ENCODE measurements around the gene HMMR. TPM values are rescaled to one million over a fixed set of nuclear protein-coding genes. Genes with fewer than 3 reads are reported as not detected.

Gene HMMR
- total and polyA plus RNA-seq, 9 of the 15 experiments (the other 6 are each of a cell fraction or from before 2014, with no cell fraction given) = 74.9 to 133 (median 90.8) TPM

DNA sequence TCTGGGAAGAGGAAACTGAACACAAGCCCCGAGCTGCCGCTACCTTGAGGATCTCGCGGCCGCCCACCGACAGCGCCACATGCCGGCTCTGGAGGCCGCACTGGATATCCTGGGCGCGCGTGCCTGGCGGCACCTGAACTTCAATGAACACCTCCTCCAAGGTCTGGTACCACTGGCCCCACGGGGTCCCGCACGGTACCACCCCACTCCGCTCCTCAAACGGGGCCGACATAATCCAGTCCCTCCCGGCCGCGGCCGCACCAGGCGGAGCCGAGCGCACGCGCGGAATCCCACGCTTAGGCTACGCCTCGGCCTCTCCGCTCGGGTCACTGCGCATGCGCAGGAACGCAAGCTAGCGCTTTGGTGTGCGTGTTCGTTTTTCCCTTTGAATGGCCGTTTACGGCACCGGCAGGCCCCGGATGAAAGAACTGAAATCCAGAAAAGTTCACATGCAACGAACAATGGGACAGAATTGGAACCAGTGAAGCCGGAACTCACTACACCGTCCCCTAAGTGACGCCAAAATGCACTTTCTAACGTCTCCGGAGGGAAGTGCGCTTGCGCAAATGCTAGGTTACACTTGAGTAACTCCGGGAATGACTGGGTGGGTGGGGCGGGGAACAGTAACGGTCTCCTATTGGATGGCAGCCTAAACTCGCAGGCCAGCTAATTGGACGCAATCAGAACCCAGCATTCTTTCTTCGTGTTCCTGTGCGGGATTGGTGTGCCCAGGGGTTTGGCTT, 442 bp upstream of the HMMR start, which contains the start of gene NUDCD2 (continued):
- TF ChIP-seq PRPF4 (IDR thresholded peaks at IDR 0.05; ENCODE audit: insufficient read depth, low read depth, low read length, poor library complexity, severe bottlenecking) (no peak), GTF2F1 (IDR thresholded peaks at IDR 0.05; ENCODE audit: low read depth, low read length) (peak; percentile 57; the same call in 1 of the 2 replicates), ATF7 (IDR thresholded peaks at IDR 0.05) (peak; percentile 66), ZBTB7A (IDR thresholded peaks at IDR 0.05; ENCODE audit: borderline replicate concordance, control insufficient read depth, low read depth, low read length) (peak; percentile 63; the same call in 1 of the 2 replicates), ZNF436 (CRISPR knock-in tag; IDR thresholded peaks at IDR 0.05) (no peak), TEAD2 (tag; IDR thresholded peaks at IDR 0.05) (no peak), NFYB (IDR thresholded peaks at IDR 0.05; ENCODE audit: extremely low read depth, insufficient read length) (peak; percentile 88), OTX1 (CRISPR knock-in tag; IDR thresholded peaks at IDR 0.05) (no peak)
- TF ChIP-seq, protein P1, sequence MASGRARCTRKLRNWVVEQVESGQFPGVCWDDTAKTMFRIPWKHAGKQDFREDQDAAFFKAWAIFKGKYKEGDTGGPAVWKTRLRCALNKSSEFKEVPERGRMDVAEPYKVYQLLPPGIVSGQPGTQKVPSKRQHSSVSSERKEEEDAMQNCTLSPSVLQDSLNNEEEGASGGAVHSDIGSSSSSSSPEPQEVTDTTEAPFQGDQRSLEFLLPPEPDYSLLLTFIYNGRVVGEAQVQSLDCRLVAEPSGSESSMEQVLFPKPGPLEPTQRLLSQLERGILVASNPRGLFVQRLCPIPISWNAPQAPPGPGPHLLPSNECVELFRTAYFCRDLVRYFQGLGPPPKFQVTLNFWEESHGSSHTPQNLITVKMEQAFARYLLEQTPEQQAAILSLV (tag; IDR thresholded peaks at IDR 0.05) = no peak
- TF ChIP-seq, protein P2, sequence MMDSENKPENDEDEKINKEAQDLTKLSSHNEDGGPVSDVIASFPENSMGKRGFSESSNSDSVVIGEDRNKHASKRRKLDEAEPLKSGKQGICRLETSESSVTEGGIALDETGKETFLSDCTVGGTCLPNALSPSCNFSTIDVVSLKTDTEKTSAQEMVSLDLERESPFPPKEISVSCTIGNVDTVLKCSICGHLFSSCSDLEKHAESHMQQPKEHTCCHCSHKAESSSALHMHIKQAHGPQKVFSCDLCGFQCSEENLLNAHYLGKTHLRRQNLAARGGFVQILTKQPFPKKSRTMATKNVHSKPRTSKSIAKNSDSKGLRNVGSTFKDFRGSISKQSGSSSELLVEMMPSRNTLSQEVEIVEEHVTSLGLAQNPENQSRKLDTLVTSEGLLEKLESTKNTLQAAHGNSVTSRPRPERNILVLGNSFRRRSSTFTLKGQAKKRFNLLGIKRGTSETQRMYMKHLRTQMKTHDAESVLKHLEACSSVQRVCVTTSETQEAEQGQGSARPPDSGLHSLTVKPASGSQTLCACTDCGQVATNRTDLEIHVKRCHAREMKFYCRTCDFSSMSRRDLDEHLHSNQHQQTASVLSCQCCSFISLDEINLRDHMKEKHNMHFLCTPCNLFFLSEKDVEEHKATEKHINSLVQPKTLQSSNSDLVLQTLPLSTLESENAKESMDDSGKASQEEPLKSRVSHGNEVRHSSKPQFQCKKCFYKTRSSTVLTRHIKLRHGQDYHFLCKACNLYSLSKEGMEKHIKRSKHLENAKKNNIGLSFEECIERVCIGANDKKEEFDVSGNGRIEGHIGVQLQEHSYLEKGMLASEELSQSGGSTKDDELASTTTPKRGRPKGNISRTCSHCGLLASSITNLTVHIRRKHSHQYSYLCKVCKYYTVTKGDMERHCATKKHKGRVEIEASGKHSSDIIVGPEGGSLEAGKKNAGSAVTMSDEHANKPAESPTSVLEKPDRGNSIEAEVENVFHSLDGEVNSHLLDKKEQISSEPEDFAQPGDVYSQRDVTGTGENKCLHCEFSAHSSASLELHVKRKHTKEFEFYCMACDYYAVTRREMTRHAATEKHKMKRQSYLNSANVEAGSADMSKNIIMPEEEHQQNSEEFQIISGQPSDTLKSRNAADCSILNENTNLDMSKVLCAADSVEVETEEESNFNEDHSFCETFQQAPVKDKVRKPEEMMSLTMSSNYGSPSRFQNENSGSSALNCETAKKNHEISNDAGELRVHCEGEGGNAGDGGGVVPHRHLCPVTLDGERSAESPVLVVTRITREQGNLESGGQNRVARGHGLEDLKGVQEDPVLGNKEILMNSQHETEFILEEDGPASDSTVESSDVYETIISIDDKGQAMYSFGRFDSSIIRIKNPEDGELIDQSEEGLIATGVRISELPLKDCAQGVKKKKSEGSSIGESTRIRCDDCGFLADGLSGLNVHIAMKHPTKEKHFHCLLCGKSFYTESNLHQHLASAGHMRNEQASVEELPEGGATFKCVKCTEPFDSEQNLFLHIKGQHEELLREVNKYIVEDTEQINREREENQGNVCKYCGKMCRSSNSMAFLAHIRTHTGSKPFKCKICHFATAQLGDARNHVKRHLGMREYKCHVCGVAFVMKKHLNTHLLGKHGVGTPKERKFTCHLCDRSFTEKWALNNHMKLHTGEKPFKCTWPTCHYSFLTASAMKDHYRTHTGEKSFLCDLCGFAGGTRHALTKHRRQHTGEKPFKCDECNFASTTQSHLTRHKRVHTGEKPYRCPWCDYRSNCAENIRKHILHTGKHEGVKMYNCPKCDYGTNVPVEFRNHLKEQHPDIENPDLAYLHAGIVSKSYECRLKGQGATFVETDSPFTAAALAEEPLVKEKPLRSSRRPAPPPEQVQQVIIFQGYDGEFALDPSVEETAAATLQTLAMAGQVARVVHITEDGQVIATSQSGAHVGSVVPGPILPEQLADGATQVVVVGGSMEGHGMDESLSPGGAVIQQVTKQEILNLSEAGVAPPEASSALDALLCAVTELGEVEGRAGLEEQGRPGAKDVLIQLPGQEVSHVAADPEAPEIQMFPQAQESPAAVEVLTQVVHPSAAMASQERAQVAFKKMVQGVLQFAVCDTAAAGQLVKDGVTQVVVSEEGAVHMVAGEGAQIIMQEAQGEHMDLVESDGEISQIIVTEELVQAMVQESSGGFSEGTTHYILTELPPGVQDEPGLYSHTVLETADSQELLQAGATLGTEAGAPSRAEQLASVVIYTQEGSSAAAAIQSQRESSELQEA (IDR thresholded peaks at IDR 0.05; ENCODE audit: low read depth) = no peak
- TF ChIP-seq, protein P3, sequence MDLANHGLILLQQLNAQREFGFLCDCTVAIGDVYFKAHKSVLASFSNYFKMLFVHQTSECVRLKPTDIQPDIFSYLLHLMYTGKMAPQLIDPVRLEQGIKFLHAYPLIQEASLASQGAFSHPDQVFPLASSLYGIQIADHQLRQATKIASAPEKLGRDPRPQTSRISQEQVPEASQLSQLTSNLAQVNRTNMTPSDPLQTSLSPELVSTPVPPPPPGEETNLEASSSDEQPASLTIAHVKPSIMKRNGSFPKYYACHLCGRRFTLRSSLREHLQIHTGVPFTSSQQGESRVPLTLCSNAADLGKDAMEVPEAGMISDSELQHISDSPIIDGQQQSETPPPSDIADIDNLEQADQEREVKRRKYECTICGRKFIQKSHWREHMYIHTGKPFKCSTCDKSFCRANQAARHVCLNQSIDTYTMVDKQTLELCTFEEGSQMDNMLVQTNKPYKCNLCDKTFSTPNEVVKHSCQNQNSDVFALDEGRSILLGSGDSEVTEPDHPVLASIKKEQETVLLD (IDR thresholded peaks at IDR 0.05) = peak; percentile 100
- TF ChIP-seq, protein P4, sequence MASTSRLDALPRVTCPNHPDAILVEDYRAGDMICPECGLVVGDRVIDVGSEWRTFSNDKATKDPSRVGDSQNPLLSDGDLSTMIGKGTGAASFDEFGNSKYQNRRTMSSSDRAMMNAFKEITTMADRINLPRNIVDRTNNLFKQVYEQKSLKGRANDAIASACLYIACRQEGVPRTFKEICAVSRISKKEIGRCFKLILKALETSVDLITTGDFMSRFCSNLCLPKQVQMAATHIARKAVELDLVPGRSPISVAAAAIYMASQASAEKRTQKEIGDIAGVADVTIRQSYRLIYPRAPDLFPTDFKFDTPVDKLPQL (IDR thresholded peaks at IDR 0.05; ENCODE audit: extremely low read depth, insufficient read length) = no peak
- TF ChIP-seq, protein P5, sequence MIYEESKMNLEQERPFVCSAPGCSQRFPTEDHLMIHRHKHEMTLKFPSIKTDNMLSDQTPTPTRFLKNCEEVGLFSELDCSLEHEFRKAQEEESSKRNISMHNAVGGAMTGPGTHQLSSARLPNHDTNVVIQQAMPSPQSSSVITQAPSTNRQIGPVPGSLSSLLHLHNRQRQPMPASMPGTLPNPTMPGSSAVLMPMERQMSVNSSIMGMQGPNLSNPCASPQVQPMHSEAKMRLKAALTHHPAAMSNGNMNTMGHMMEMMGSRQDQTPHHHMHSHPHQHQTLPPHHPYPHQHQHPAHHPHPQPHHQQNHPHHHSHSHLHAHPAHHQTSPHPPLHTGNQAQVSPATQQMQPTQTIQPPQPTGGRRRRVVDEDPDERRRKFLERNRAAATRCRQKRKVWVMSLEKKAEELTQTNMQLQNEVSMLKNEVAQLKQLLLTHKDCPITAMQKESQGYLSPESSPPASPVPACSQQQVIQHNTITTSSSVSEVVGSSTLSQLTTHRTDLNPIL (CRISPR knock-in tag; IDR thresholded peaks at IDR 0.05) = no peak

Data from K562 (cell line).